Measurements from ENCODE around the gene RAB6B.

DNA sequence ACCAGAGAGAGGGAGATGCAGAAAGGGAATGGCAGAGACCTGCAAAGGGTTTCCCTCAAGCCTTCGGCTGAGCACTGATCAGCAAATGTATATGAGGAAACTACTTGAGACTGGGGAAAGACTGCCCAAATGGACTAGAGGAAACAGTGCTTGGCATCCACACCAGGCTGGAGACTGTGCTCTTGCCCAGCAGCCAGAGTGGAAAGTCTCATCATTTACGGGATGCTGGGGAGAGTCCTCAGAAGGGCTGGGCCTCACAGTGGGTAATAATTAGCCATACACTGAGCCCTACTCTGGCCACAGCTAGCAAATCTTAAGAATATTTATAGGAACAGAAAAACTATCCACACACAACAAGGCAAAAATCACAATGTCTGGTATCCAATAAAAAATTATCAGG, 18.5 kb downstream of the RAB6B start:
- no peak for TF ChIP-seq EP300 (IDR thresholded peaks at IDR 0.05)
- no peak for TF ChIP-seq MAFK (IDR thresholded peaks at IDR 0.05; ENCODE audit: partially characterized antibody)
- TF ChIP-seq, protein P1, sequence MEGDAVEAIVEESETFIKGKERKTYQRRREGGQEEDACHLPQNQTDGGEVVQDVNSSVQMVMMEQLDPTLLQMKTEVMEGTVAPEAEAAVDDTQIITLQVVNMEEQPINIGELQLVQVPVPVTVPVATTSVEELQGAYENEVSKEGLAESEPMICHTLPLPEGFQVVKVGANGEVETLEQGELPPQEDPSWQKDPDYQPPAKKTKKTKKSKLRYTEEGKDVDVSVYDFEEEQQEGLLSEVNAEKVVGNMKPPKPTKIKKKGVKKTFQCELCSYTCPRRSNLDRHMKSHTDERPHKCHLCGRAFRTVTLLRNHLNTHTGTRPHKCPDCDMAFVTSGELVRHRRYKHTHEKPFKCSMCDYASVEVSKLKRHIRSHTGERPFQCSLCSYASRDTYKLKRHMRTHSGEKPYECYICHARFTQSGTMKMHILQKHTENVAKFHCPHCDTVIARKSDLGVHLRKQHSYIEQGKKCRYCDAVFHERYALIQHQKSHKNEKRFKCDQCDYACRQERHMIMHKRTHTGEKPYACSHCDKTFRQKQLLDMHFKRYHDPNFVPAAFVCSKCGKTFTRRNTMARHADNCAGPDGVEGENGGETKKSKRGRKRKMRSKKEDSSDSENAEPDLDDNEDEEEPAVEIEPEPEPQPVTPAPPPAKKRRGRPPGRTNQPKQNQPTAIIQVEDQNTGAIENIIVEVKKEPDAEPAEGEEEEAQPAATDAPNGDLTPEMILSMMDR (IDR thresholded peaks at IDR 0.05): no peak
